ENCODE measurements around the gene SYNGR4.

- TF ChIP-seq CTCF (conservative IDR thresholded peaks at IDR 0.05 in 1 of 2, IDR thresholded peaks at IDR 0.05 in 1 of 2; ENCODE audit: low read depth in 1 of 2, low read length in 2 of 2) (no peak), EZH2 (IDR thresholded peaks at IDR 0.05; ENCODE audit: low read length, missing control alignments) (no peak)
Observed at GRCh38 chr19:48332662-48333466, 31.3 kb upstream of the SYNGR4 start.
